Measurements from ENCODE around the gene SUB1.
"Not testable (repeated sequence)": the region's sequence is repeated elsewhere in the genome, so short reads cannot be mapped to it uniquely, and the experiment has no call there.

The SUB1 gene

DNA sequence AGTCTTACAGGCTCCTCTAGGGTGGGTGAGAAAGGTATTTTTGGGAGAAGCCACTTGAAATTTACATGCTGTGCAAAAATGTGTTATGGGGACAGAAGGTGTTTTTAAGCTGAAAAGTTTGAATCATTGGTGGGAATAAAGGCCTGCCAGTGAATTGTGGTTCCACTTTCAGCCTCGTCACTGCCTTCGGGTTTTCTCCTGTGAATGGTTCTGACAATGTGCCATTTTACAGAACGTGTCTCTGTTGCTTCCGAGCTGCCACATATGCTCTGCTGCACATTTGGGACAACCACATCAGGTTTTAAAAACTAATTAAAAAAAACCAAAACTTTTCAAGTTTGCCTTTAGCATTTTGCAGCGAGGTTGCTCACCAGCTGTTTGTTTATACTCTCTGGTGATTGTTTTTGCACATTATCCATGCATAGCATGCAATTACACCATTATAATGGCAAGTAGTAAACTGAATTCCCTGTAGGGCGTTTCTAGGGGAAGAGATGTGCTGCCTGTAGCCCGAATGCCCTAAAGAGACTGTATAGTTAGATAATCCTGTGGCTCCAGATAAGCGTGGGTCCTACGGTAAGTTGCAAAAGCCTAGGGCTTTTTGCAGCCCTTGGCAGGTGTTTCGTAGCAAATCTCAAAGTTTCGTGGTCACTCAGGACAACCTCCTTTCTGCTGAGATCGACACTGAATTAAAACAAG is 40.1 kb upstream of the SUB1 start:
- H4K20me1 ChIP-seq (ENCODE audit: insufficient read depth, low read length) = no peaks in the 10 kb centered on the region
- H3K4me1 ChIP-seq (ENCODE audit: low read length) = peaks cover 26% of the 10 kb centered on the region
- peaks cover 2% of the 10 kb centered on the region for H3K36me3 ChIP-seq (replicated peaks; ENCODE audit: low read depth, low read length)
- no peak overlapping the region for H3K9ac ChIP-seq (ENCODE audit: low read length)
- TF ChIP-seq, protein P1, sequence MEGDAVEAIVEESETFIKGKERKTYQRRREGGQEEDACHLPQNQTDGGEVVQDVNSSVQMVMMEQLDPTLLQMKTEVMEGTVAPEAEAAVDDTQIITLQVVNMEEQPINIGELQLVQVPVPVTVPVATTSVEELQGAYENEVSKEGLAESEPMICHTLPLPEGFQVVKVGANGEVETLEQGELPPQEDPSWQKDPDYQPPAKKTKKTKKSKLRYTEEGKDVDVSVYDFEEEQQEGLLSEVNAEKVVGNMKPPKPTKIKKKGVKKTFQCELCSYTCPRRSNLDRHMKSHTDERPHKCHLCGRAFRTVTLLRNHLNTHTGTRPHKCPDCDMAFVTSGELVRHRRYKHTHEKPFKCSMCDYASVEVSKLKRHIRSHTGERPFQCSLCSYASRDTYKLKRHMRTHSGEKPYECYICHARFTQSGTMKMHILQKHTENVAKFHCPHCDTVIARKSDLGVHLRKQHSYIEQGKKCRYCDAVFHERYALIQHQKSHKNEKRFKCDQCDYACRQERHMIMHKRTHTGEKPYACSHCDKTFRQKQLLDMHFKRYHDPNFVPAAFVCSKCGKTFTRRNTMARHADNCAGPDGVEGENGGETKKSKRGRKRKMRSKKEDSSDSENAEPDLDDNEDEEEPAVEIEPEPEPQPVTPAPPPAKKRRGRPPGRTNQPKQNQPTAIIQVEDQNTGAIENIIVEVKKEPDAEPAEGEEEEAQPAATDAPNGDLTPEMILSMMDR (IDR thresholded peaks at IDR 0.05; ENCODE audit: low read depth, low read length) = no peak
- TF ChIP-seq EZH2phosphoT487 (IDR thresholded peaks at IDR 0.05; ENCODE audit: low read depth) = no peak
- no peak overlapping the region for H3K4me3 ChIP-seq (ENCODE audit: low read length)
- H3K79me2 ChIP-seq (ENCODE audit: low read length) = no peaks in the 10 kb centered on the region
- H2AFZ ChIP-seq (ENCODE audit: low read depth, low read length) = no peak overlapping the region
- H3K4me2 ChIP-seq (ENCODE audit: low read length) = no peak overlapping the region
- peaks cover 8% of the 10 kb centered on the region; the same call in 1 of the 2 replicates for H3K9me3 ChIP-seq (ENCODE audit: insufficient read depth, low read length)
- H3K27ac ChIP-seq (ENCODE audit: low read length) = no peak overlapping the region
- H3K27me3 ChIP-seq (ENCODE audit: low read depth, low read length) = peaks cover 11% of the 10 kb centered on the region; the same call in 1 of the 2 replicates

DNA sequence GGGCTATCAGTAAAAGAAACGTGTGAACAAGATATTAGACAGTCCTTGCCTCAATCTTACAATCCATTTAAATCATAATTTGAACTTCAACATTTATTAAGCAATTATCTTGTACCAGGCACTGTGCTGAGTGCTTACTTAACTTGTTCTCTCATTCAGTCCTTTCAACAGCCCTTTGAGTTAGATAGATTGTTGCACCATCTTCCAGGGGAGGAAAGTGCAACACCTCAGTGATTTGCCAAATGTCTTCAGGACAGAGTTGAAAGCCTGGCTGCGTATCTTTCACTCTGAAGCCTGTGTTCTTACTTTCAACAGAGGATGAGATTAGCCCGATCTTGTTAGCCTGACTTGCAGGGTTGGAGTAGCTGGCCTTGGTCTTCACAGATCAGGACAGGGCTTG is 34.2 kb upstream of the SUB1 start:
- TF ChIP-seq, protein P1 (IDR thresholded peaks at IDR 0.05; ENCODE audit: low read depth, low read length) = no peak
- TF ChIP-seq EZH2phosphoT487 (IDR thresholded peaks at IDR 0.05; ENCODE audit: low read depth) = no peak
- Histone ChIP-seq H3K36me3 (replicated peaks; ENCODE audit: low read depth, low read length) (no peaks in the 10 kb centered on the region), H3K27me3 (ENCODE audit: low read depth, low read length) (peaks cover 4% of the 10 kb centered on the region; the same call in 1 of the 2 replicates), H3K4me2 (ENCODE audit: low read length) (no peak overlapping the region), H3K9ac (ENCODE audit: low read length) (no peak overlapping the region), H3K4me3 (ENCODE audit: low read length) (no peak overlapping the region), H3K27ac (ENCODE audit: low read length) (no peak overlapping the region), H3K9me3 (ENCODE audit: insufficient read depth, low read length) (no peaks in the 10 kb centered on the region), H3K4me1 (ENCODE audit: low read length) (no peaks in the 10 kb centered on the region), H4K20me1 (ENCODE audit: insufficient read depth, low read length) (no peaks in the 10 kb centered on the region), H3K79me2 (ENCODE audit: low read length) (no peaks in the 10 kb centered on the region), H2AFZ (ENCODE audit: low read depth, low read length) (no peak overlapping the region)

DNA sequence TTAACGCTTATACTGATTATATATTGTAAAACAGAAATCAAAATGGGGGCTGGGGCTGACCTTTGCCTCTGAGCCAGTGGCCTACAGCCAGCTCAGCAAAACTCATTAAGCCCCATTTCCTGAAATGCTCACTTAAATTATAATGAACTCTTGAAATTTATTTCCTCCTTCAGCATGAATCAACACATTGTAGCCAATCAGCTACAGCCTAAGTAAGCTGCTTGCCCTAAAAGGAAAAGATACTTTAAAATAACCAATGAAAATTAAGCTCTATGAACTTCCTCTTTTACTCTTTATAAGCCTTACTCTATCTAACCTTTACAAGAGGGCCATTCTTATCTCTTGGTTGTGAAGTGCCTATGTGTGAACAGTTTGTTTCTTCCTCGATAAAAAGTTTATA is 33.5 kb upstream of the SUB1 start:
- TF ChIP-seq, protein P1 (IDR thresholded peaks at IDR 0.05; ENCODE audit: low read depth, low read length) = no peak
- no peak for TF ChIP-seq EZH2phosphoT487 (IDR thresholded peaks at IDR 0.05; ENCODE audit: low read depth)
- H3K27ac ChIP-seq (ENCODE audit: low read length) = no peak overlapping the region
- H3K9ac ChIP-seq (ENCODE audit: low read length) = no peak overlapping the region
- no peak overlapping the region for H3K4me3 ChIP-seq (ENCODE audit: low read length)
- H3K9me3 ChIP-seq (ENCODE audit: insufficient read depth, low read length) = no peaks in the 10 kb centered on the region
- no peaks in the 10 kb centered on the region for H3K36me3 ChIP-seq (replicated peaks; ENCODE audit: low read depth, low read length)
- H3K4me1 ChIP-seq (ENCODE audit: low read length) = no peaks in the 10 kb centered on the region
- no peaks in the 10 kb centered on the region for H3K79me2 ChIP-seq (ENCODE audit: low read length)
- H3K27me3 ChIP-seq (ENCODE audit: low read depth, low read length) = peaks cover 4% of the 10 kb centered on the region; the same call in 1 of the 2 replicates
- H2AFZ ChIP-seq (ENCODE audit: low read depth, low read length) = no peak overlapping the region
- H3K4me2 ChIP-seq (ENCODE audit: low read length) = no peak overlapping the region
- no peaks in the 10 kb centered on the region for H4K20me1 ChIP-seq (ENCODE audit: insufficient read depth, low read length)

DNA sequence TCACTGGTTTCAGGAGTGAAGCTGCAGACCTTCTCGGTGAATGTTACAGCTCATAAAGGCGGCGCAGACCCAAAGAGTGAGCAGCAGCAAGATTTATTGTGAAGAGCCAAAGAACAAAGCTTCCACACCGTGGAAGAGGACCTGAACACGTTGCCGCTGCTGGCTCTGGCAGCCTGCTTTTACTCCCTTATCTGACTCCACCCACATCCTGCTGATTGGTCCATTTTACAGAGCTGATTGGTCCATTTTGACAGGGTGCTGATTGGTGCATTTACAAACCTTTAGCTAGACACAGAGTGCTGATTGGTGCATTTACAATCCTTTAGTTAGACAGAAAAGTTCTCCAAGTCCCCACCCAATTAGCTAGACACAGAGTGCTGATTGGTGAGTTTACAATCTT is 32.9 kb upstream of the SUB1 start:
- not testable (repeated sequence) for H3K4me3 ChIP-seq (ENCODE audit: low read length); H3K79me2 ChIP-seq (ENCODE audit: low read length); H3K36me3 ChIP-seq (replicated peaks; ENCODE audit: low read depth, low read length)

More for the DNA sequence above, 32.9 kb upstream of the SUB1 start:
- H3K4me2 ChIP-seq (ENCODE audit: low read length); H2AFZ ChIP-seq (ENCODE audit: low read depth, low read length); H3K4me1 ChIP-seq (ENCODE audit: low read length); H3K27me3 ChIP-seq (ENCODE audit: low read depth, low read length); H4K20me1 ChIP-seq (ENCODE audit: insufficient read depth, low read length); H3K9ac ChIP-seq (ENCODE audit: low read length); H3K9me3 ChIP-seq (ENCODE audit: insufficient read depth, low read length); H3K27ac ChIP-seq (ENCODE audit: low read length): not testable (repeated sequence)
